MM.1S (cell line): Measurements from ENCODE around the gene BEND2.

Source experiments
- CTCF ChIP-seq: fragments of 300-600 bp; sonication (generic); IDR thresholded peaks from 2 replicates; pipeline ENCODE4 v1.5.1; 2016; ENCODE audit warnings: antibody characterized with exemption, low read length, mixed read lengths
- EZH2phosphoT487 ChIP-seq: fragments of 300-600 bp; sonication (generic); IDR thresholded peaks from 2 replicates; pipeline ENCODE4 v1.6.1; 2018; ENCODE audit warnings: antibody characterized with exemption, low read length

GRCh38 chrX:18133605-18134004 is 87.1 kb downstream of the BEND2 start:
- no peak for TF ChIP-seq CTCF
- no peak for TF ChIP-seq EZH2phosphoT487
